Limb (tissue), 2 donors: ENCODE results near the gene NEK5.
"Not testable (repeated sequence)": the region's sequence is repeated elsewhere in the genome, so short reads cannot be mapped to it uniquely, and the experiment has no call there.

Experiments
- DNase-seq, 2 donors: peaks; one replicate each; pipeline ENCODE4 v3.0.0-alpha.2; 2016; ENCODE audit errors: extremely low spot score in 2 of 2

NEK5 gene, protein sequence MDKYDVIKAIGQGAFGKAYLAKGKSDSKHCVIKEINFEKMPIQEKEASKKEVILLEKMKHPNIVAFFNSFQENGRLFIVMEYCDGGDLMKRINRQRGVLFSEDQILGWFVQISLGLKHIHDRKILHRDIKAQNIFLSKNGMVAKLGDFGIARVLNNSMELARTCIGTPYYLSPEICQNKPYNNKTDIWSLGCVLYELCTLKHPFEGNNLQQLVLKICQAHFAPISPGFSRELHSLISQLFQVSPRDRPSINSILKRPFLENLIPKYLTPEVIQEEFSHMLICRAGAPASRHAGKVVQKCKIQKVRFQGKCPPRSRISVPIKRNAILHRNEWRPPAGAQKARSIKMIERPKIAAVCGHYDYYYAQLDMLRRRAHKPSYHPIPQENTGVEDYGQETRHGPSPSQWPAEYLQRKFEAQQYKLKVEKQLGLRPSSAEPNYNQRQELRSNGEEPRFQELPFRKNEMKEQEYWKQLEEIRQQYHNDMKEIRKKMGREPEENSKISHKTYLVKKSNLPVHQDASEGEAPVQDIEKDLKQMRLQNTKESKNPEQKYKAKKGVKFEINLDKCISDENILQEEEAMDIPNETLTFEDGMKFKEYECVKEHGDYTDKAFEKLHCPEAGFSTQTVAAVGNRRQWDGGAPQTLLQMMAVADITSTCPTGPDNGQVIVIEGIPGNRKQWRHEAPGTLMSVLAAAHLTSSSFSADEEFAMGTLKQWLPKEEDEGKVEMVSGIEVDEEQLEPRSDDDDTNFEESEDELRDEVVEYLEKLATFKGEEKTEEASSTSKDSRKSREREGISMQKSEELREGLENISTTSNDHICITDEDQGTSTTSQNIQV

DNA sequence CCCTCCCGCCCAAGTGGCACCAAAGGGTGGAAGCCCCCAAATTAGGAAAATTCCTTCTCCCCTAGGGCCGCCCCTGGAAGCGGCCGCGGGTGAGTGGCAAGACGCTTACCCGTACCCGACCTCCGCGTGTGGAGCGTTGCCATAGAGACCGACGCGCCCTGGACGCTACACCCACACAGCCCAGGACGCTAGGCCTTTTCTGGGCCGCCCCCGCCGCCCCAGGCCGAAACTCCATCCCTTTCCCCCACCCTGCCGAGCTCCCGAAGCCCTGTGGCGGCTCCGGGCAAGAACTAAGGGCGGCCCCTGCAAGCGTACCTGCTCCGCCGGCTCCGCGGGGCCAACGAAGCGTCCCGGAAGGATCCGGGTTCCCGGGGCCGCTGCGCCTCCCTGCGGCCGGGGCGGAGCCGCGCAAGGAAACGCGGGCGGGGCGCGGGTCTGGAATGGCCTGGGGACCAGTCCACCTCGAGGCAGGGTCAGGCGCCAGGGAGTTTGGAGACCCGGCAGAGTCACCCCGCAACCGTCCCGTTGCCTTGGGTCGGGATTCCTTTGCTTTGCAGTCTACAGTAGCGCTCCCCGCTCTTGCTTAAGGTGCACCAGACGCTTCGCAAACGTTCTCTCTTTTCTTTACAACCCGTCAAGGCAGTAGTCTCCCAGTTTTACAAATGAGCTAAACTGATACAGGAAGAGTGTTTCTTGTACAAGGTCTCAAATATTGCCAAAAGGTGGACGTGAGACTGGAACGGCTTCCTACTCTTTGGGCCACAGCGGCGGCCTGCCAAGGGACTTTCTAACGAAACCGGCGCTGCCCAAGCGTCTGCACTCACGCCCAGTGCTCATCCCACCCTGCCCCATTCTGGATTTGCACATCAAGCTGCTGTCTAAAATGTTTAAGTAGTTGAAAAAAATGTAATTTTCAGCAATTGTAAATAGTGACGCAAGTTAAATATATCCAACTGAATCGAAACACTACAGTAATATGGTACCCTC, at the start of gene NEK5:
Gene NEK5, minus strand, starts transcription at position 360 of the 987 bp plus-strand sequence. CDS start 1,591 bp downstream, outside the sequence.
- peak; percentile 19 to 81 for DNase-seq

DNA sequence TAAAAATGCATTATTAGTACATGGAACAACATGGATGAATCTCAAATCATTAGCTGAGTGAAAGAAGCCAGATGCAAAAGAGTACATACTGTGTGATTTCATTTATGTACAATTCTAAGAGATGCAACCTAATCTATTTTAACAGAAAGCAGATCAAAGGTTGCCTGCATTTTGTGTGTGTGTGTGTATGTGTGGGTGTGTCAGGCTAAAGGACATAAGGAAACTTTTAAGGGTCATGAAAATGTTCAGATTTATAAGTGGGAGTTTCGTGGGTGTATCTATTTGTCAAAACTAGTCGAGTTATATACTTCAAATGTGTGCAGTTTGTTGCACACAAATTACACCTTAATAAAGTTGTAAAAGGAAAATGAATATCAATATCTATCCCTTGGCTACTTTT, 48.4 kb upstream of the NEK5 start:
- DNase-seq, result no peak

DNA sequence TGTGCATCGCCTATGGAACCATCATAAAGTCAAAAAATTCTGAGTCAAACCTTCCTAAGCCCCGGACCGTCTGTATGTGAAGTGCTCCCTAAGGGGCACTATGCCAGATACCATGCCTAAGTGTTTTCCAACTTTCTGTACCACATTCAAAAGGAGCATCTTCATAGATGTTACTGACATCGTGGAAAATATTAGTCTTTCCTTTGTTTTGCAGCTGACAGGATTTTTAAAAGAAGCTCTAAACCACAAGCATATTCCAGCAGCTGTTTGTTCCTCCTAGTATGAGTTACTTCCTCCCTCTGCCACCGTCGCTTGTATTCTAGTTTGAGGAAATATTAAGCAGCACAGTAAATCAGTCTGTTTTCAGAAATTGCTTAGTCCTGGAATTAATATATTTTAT, 45.1 kb upstream of the NEK5 start:
- not testable (repeated sequence) for DNase-seq

DNA sequence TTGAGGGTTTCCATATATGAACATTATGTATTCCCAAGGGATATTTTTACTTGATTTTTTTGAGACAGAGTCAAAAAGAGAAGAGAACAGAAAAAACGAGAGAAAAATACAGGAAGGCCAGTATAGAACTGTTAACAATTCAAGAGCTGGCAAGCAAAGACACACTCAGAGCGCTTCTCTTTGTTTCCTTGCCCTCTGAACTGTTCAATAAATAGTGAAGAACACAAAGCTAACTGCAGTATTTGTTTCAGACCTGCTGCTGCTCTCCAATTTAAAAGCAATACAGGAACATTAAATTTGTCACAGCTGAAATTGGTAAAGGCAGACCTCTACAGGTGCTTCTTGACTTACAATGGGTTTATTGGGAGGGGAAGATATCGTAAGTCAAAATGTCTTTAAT, 44.5 kb upstream of the NEK5 start:
- DNase-seq, result no peak

DNA sequence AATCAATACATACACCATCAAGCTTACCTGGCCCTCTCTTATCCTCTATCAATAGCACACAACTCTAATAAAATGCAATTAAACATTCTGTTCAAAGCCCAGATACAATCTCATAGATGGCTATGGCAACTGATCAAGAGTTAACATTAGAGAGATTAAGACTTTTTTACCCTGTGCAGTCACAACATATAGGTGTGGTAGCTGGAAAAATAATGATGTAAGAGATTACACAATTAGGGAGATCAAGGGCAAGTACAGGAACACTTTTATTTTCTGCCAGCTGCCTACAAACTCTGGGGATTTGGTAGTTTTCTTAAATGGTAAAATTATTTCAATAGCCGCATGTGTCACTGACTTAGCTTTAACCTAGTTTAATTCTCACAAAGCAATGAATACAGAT, 42.8 kb upstream of the NEK5 start:
- DNase-seq, result not testable (repeated sequence)

DNA sequence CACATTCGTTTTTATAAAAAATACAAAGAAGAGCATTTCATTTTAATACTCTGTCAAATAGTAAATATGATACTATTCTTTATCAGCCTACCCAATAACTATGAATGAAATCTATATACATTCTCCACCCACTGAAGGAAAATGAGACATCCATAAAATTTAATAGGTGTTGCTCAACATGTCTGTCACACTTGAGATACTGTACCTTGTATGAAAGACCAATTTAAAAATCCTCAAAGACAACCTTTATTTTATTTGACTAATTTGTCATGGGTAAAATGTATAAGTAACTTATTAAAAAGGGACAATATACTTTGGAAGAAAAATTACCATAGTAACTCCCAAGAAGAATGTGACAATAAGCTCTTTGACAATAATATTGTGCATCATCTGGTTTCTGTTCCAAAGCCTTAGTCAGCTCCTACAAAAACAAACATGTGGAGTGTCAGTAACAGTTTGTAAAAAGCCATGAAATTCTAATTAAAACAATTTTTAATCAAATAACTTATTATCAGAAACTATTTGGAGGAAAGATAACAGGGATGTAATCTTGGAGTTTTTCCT, 42.0 kb upstream of the NEK5 start:
- DNase-seq, result not testable (repeated sequence)

DNA sequence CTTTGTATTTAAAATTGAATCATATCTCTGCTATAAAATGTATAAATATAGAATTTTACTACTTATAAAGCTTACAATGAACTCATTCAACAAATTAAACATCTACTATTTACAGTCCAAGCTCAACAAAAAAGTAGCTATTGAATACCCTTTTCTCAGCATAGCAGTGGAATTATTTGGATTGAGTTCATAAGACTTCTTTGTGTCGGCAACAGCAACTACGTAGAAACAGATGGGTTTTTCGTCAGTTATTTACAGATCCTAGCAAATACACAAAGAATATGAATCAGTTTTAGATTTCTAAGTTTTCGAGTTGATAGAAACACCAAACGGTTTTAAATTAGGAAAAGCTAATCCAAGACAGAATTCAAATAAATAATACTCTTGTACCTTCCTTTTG, 41.0 kb upstream of the NEK5 start:
- no peak for DNase-seq

DNA sequence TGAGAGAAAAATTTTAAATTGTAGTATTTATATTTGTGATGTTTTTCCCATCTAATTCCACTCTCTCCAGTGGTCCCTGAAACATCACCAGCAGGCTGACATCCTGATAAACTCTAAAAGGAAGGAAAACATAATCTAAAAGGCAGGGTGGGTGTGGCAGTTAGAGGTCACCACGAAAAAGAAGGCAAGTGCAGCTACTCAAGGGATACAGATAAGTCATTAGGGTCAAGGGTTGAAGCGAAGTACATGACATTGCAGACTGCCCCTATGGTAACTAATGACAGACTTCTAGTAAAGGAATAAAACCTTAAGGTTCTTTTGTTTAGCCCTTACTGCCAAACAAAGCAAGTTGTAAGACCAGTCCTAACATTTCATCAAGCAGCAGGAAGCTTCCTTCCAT, 36.5 kb upstream of the NEK5 start:
- DNase-seq, result no peak

DNA sequence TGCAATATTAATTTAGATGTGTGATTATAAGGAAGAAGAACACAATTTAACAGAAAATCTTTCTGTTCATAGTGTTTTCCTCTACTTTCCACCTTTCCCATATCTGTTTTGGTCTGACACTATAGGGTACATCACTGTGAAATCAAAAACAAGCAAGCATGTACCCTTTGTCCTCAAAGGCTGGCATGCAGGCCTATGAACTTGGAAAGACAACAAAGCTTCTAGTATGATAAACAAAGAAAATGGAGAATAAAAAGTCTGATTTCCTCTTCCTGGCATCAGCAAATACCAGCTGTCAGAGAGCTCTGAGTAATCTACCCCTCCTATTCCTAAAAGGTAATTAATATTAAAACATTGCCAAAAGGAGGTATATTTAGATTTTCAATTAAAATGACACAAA, 36.1 kb upstream of the NEK5 start:
- no peak for DNase-seq

DNA sequence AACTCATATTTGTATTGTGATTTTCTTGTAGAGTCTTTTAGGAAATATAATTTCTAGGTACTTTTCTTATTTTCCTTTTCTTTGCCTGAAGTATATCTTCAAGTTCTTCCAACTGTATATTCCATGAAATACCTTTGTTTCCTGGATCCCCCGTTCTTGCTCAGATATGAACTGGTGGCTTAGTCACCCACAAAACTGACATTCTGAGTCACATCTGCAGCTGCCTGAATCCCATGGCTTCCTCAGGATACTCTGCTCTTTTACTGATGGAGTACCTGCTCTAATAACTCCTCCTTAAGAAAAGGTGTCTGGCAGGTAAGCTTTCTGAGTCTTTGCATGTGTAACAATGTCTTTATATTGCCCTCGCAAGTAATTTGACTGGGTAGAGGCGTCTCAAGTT, 35.0 kb upstream of the NEK5 start:
- DNase-seq, result not testable (repeated sequence)

DNA sequence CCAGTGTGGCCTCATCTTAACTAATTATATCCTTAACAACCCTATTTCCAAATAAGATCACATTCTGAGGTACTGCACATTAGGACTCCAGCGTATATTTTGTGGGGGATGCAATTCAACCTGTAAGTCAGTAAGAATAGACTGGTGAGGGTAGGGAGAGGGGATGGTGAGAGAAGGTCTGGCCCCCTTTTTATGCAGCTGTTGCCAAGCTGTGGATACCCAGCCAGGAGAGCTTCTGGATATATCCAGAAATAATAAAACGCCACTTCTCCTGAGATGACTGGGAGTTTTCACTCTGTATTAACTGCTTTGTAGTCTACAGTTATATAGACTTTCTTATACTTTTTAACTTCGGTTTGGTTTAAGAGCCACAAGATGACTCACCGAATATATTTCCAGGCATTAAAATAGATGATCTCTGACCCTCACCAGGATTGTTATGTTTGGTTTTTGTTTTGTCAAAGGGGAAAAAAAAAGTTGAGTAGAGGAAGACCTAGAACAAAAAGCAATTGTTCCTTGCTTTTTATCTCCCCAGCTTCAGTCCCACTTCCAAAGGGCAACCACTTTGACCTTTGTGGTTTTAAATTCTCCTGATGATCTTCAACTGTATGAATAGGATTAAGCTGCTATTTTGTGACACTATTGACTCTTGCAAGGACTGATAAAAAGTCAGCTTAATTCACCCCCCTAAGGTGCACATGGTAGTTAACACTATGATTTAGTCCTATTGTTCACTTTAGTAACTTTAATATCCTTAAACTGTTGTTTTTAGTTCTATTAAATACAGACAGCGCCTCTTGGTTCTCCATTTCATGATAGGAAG, 33.6 kb upstream of the NEK5 start:
- DNase-seq, result no peak

DNA sequence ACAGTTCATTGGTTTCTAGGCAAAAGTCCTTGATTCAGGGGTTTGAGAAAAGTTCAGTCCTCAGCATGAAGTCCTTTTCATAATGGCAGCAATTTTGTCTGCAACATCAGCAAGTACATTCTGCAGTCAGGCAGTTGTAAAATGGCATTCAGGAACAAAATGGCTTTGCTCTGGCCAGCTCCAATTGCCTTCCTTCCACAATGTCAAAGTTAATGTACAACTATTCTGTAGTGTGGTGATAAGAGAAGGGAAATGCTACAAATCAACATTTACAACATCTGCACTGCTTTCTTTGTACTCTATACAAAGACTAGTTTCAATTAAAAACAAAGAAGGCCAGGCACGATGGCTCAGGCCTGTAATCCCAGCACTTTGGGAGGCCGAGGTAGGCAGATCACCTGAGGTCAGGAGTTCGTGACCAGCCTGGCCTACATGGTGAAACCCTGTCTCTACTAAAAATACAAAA, 32.3 kb upstream of the NEK5 start:
- DNase-seq, result no peak

DNA sequence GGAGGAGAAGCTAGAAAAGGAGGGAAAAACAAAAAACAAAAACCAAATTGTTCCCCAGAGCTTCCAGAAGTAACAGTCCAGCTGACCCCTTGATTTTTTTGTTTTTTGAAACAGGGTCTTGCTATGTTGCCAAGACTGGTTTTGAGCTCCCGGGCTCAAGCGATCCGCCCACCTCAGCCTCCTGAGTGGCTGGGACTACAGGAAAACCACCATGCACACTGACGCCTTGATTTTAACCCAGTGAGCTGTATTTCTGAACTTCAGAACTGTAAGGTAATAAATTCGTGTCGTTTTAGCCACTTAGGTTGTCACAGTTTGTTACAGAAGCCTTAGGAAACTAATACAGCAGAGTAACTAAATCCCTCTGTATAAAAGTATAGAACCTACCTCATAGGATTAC, 31.6 kb upstream of the NEK5 start:
- DNase-seq, result no peak

DNA sequence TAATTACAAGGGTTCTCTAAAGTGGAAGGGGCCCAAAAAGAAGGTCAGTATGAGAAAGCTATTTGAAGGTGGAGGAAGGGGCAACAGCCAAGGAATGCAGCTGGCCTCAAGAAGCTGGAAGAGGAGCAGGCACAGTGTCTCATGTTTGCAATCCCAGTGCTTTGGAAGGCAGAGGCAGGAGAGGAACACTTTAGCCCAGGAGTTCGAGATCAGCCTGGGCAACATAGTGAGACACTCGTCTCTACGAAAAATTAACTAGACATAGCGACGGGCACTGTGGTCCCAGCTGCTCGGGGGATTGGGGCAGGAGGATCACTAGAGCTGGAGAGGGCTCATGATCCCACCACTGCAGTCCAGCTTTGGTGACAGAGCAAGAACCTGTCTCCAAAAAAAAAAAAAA, 31.2 kb upstream of the NEK5 start:
- no peak for DNase-seq

DNA sequence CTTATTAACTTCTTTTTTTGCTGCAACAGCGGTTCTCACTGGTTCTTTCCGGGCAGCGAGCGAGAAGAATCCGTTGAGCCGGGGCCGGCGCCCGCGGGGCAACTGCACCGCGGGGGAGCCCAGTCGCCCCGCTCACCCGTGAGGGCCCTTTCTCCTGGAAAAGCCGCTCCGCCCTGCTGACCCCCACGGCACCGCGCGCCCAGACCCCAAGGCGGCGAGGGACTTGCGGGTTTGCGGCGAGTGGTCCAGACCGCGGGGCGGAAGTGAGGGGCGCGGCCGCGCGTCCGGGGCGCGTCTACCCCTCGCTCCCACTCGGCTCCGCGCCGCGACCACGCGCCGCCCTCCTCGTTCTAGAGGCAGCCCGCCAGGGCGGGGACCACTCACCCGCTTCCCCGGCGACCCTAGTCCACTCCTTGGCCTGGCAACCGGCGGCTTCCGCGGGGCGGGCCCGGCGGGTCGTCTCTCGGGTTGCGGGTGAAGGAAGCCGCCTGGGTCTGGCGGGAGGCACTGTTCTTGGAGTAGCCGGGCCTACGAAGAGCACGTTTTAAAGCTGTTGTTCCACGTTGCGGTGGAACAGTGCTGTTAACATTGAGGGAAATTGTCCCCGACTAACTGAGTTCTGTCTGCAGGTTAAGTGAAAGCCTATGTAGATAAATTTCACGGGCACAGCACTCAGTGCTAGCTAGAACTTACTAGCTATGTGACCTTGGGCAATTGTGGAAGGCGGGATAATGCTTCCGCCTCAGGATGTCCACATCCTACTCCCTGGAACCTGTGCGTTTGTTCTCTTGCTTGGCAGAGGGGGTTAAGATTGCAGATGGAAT, 30.5 kb upstream of the NEK5 start, which contains the start of gene NEK3:
Gene NEK3, minus strand, starts transcription at position 439 of the 824 bp plus-strand sequence. CDS start 3,406 bp downstream, outside the sequence.
- DNase-seq, result peak; percentile 70 to 88

DNA sequence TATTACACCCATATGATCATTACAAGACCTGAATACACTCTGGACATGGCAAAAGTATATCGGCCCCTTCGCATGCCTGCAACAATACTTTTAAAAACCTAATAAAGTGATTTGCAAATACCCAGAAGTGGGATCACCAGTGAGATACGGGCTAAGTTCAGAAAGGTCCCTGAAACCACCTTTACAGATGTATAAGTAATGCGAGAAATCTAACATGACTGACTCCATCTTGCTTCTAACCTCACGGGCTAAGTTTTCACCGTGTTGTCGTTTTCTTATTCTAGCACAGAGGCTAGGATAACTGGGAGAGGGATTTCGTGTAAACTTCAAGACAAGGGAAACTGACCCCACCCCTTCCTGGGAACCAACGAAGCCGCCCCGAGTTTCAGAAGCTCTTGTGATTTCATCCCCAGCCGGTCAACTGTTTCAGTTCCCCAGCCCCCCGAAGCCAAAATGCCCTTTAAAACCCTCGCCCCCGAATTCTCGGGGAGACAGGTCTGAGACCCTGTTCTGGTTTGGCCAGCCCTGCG, 29.8 kb upstream of the NEK5 start:
- peak in 1 of 2 donors; percentile 24 for DNase-seq

DNA sequence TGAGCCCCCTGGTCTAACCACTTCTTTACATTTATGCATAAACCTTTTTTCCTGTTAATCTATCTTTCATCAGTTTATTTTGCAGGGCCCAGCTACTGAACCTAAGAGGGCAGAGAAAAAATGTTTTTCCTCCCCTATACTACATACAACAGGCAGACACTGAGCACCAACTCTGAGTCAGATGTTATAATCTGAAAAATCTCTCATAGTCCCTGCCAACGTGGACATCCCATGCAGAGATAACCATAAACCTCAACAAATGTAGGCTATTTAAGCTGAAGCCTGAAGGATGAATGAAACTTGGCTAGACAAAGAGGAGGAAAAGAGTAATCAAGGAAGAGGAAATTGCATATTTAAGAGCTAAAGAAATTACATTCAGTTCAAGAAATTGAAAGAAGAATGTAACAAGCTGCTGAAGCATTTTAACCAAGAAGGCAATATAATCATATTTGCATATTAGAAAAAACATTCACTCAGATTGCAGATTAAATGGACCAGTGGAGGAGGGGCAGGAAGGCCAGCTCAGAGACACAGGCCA, 27.9 kb upstream of the NEK5 start:
- no peak for DNase-seq

DNA sequence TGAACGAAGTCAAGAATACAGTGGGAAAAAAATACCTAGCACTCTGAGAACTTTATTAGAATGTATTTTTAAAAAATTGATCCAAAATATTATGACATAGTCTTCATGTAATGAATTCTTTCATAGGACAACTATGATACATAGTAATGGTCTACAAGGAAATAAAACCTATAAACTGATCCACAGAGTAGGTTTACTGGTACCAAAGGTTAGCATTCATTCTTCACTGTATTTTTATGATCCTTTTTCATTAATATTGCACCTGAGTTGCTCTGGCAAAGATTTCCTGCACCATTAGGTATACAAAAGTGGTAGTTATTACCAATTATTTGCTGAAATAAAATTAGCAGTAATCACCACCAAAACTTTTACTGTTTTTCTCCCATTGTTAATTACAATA, 26.3 kb upstream of the NEK5 start:
- no peak for DNase-seq

DNA sequence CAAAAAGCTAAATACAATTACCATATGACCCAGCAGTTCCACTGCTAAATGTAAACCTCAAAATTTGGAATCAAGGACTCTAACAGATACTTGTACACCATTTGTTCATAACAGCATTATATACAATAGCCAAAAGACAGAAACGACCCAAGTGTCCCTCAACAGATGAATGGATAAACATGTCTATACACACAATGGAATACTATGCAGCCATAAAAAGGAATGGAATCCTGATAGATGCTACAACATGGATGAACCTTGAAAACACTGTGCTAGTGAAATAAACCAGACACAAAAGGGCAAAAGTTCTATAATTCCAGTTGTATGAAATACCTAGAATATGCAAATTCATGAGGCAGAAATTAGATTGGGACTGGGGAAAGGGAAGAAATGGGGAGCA, 18.4 kb upstream of the NEK5 start:
- no peak for DNase-seq
